SK-N-SH (cell line): ENCODE results near the gene PLEK2. TPM values are rescaled to one million over a fixed set of nuclear protein-coding genes. Genes with fewer than 3 reads are reported as not detected.
"Not testable (repeated sequence)": the region's sequence is repeated elsewhere in the genome, so short reads cannot be mapped to it uniquely, and the experiment has no call there.

ENCODE experiments used
- CTCF ChIA-PET: fragments of 300-600, 350-600 bp; formaldehyde crosslinking; extraction: SDS; loops from one replicate; lab custom pipeline; 2021; lab: Yijun Ruan, JAX
- POLR2A ChIA-PET: fragments of 350-600 bp; sonication (Branson Sonifier 250); formaldehyde crosslinking; extraction: SDS; loops from one replicate; lab custom pipeline; 2020; ENCODE audit warnings: antibody characterized with exemption, inconsistent platforms; lab: Yijun Ruan, JAX
- DNase-seq: peaks from one replicate; pipeline ENCODE4 v3.0.0; 2012
- H2AFZ ChIP-seq: fragments of 200-600 bp; sonication (generic); 2 replicates; pipeline ENCODE4 v1.8.1; 2016; ENCODE audit warnings: antibody characterized with exemption, mild to moderate bottlenecking, low read depth
- H3F3A ChIP-seq: fragments of 200-600 bp; sonication (generic); replicated peaks from 2 replicates; pipeline ENCODE3; 2016; ENCODE audit warnings: antibody characterized with exemption, mild to moderate bottlenecking; ENCODE audit not compliant: insufficient read depth
- H3K27ac ChIP-seq, 2 experiments: fragments of 200-500 bp in 1 of 2; fragments of 200-600 bp in 1 of 2; sonication (Bioruptor generic) in 1 of 2; sonication (generic), shearing (Covaris generic) in 1 of 2; 2 replicates each; pipeline versions ENCODE4 v1.5.1 to v1.6.1; 2014 to 2016; ENCODE audit warnings: low read depth in 2 of 2, inconsistent platforms in 1 of 2, low read length in 1 of 2, mild to moderate bottlenecking in 1 of 2, mixed read lengths in 1 of 2
- H3K27me3 ChIP-seq: fragments of 200-600 bp; sonication (generic), shearing (Covaris generic); 2 replicates; pipeline ENCODE4 v1.6.1; 2016; ENCODE audit warnings: mixed run types; ENCODE audit not compliant: insufficient read depth
- H3K36me3 ChIP-seq, 2 experiments: fragments of 200-500 bp in 1 of 2; fragments of 200-600 bp in 1 of 2; sonication (Bioruptor generic) in 1 of 2; sonication (generic) in 1 of 2; replicated peaks in 1 of 2; 2 replicates each; pipeline versions ENCODE3 to v1.5.1; 2014 to 2016; ENCODE audit warnings: low read length in 1 of 2, mild to moderate bottlenecking in 1 of 2; ENCODE audit not compliant: insufficient read depth in 2 of 2, control insufficient read depth in 1 of 2
- H3K4me1 ChIP-seq, 2 experiments: fragments of 200-500 bp in 1 of 2; fragments of 200-600 bp in 1 of 2; sonication (Bioruptor generic) in 1 of 2; sonication (generic), shearing (Covaris generic) in 1 of 2; 2 replicates each; pipeline versions ENCODE4 v1.5.1 to v1.6.1; 2014 to 2016; ENCODE audit warnings: low read depth in 1 of 2, low read length in 1 of 2, mixed run types in 1 of 2; ENCODE audit not compliant: insufficient read depth in 2 of 2, control insufficient read depth in 1 of 2
- H3K4me2 ChIP-seq: fragments of 200-600 bp; sonication (generic), shearing (Covaris generic); 2 replicates; pipeline ENCODE4 v1.6.1; 2017; ENCODE audit warnings: mixed run types
- H3K4me3 ChIP-seq, 2 experiments: fragments of 200-500 bp in 1 of 2; fragments of 200-600 bp in 1 of 2; sonication (Bioruptor generic) in 1 of 2; sonication (generic), shearing (Covaris generic) in 1 of 2; 2 replicates each; pipeline versions ENCODE4 v1.5.1 to v1.8.1; 2014 to 2016; ENCODE audit warnings: low read depth in 2 of 2, inconsistent platforms in 1 of 2, low read length in 1 of 2, mild to moderate bottlenecking in 1 of 2, mixed read lengths in 1 of 2, moderate library complexity in 1 of 2
- H3K79me2 ChIP-seq: fragments of 200-600 bp; sonication (generic); 2 replicates; pipeline ENCODE4 v1.8.1; 2017; ENCODE audit warnings: mild to moderate bottlenecking; ENCODE audit not compliant: insufficient read depth
- H3K9ac ChIP-seq: fragments of 200-600 bp; sonication (generic); 2 replicates; pipeline ENCODE4 v1.6.1; 2017; ENCODE audit warnings: mixed run types
- H3K9me2 ChIP-seq: fragments of 200-600 bp; sonication (generic); 2 replicates; pipeline ENCODE4 v1.6.1; 2017; ENCODE audit warnings: mixed run types
- H3K9me3 ChIP-seq: fragments of 200-600 bp; sonication (generic); 2 replicates; pipeline ENCODE4 v1.6.1; 2017; ENCODE audit warnings: mixed run types, mild to moderate bottlenecking, moderate library complexity
- H4K20me1 ChIP-seq: fragments of 200-600 bp; sonication (generic); 2 replicates; pipeline ENCODE4 v1.6.1; 2017; ENCODE audit warnings: mild to moderate bottlenecking, mixed run types; ENCODE audit not compliant: insufficient read depth
- EP300 ChIP-seq, 2 experiments: IDR thresholded peaks; 2 replicates each; pipeline versions ENCODE4 v1.4.0 to v1.6.1; 2012; ENCODE audit warnings: borderline replicate concordance in 1 of 2, low read depth in 1 of 2, low read length in 1 of 2
- EZH2phosphoT487 ChIP-seq: fragments of 200-600 bp; sonication (generic); IDR thresholded peaks from 2 replicates; pipeline ENCODE4 v1.6.1; 2017; ENCODE audit warnings: low read depth, mixed run types, mild to moderate bottlenecking, antibody characterized with exemption, moderate library complexity, borderline replicate concordance
- FOSL2 ChIP-seq: IDR thresholded peaks from 2 replicates; pipeline ENCODE4 v1.4.0; 2012; ENCODE audit warnings: low read depth, mild to moderate bottlenecking, moderate library complexity, borderline replicate concordance
- FOXM1 ChIP-seq: IDR thresholded peaks from 2 replicates; pipeline ENCODE4 v1.4.0; 2012; ENCODE audit warnings: low read depth, mild to moderate bottlenecking
- GABPA ChIP-seq: IDR thresholded peaks from 2 replicates; pipeline ENCODE4 v1.4.0; 2012; ENCODE audit warnings: low read depth, mild to moderate bottlenecking
- GATA2 ChIP-seq: sonication (generic); formaldehyde crosslinking; IDR thresholded peaks from 2 replicates; pipeline ENCODE4 v1.5.0; 2020; ENCODE audit warnings: mild to moderate bottlenecking, missing genetic modification reagents
- JUND ChIP-seq: IDR thresholded peaks from 2 replicates; pipeline ENCODE4 v1.4.0; 2012
- MEF2A ChIP-seq: IDR thresholded peaks from 2 replicates; pipeline ENCODE4 v1.4.0; 2012; ENCODE audit warnings: low read depth, borderline replicate concordance
- MXI1 ChIP-seq: IDR thresholded peaks from 2 replicates; pipeline ENCODE4 v1.6.1; 2012; ENCODE audit warnings: mild to moderate bottlenecking, low read depth, low read length, improper control_type of control experiment
- PBX3 ChIP-seq: IDR thresholded peaks from 2 replicates; pipeline ENCODE4; 2012
- RAD21 ChIP-seq: IDR thresholded peaks from 2 replicates; pipeline ENCODE4 v1.6.1; 2012; ENCODE audit warnings: mild to moderate bottlenecking, low read length
- RCOR1 ChIP-seq: fragments of 150-350 bp; IDR thresholded peaks from 2 replicates; pipeline ENCODE4 v1.6.1; 2017; ENCODE audit warnings: antibody characterized with exemption, low read length
- REST ChIP-seq: IDR thresholded peaks from 2 replicates; pipeline ENCODE4 v1.6.1; 2012; ENCODE audit warnings: mild to moderate bottlenecking, low read depth, low read length, moderate library complexity
- SIN3A ChIP-seq: IDR thresholded peaks from 2 replicates; pipeline ENCODE4 v1.6.1; 2012; ENCODE audit warnings: low read depth, mild to moderate bottlenecking, low read length, moderate library complexity, borderline replicate concordance
- TAF1 ChIP-seq: IDR thresholded peaks from 2 replicates; pipeline ENCODE4 v1.6.1; 2012; ENCODE audit warnings: low read depth, mild to moderate bottlenecking, low read length, moderate library complexity, borderline replicate concordance
- USF1 ChIP-seq: IDR thresholded peaks from 2 replicates; pipeline ENCODE4 v1.4.0; 2012; ENCODE audit warnings: low read depth, borderline replicate concordance
- WGBS: methylation state at CpG from one replicate; pipeline ENCODE4 v1.1.6; 2017; ENCODE audit warnings: low lambda C conversion rate; 5-methylcytosine and 5-hydroxymethylcytosine counted together
- polyA plus RNA-seq, 3 experiments: library from polyadenylated mRNA; depleted of rRNA; stranded (reverse); fragments of >200 nt; gene quantifications; 2 replicates each; pipeline ENCODE4 v1.2.3, GENCODE V29; 2012
- TF ChIP-seq, protein P1 (sequence below): IDR thresholded peaks from 2 replicates; pipeline ENCODE4 v1.4.0; 2012; ENCODE audit warnings: low read depth
- TF ChIP-seq, protein P2 (sequence below): fragments of 150-350 bp; IDR thresholded peaks from 2 replicates; pipeline ENCODE4 v1.6.1; 2016; ENCODE audit warnings: mild to moderate bottlenecking, low read depth, low read length

The PLEK2 gene
- polyA plus RNA-seq, 1 of the 3 experiments (the other 2 are of a cell fraction) = 0.56 TPM

- TF ChIP-seq, protein P1, sequence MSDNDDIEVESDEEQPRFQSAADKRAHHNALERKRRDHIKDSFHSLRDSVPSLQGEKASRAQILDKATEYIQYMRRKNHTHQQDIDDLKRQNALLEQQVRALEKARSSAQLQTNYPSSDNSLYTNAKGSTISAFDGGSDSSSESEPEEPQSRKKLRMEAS = no peak
- no peak for TF ChIP-seq SIN3A
- TF ChIP-seq, protein P2, sequence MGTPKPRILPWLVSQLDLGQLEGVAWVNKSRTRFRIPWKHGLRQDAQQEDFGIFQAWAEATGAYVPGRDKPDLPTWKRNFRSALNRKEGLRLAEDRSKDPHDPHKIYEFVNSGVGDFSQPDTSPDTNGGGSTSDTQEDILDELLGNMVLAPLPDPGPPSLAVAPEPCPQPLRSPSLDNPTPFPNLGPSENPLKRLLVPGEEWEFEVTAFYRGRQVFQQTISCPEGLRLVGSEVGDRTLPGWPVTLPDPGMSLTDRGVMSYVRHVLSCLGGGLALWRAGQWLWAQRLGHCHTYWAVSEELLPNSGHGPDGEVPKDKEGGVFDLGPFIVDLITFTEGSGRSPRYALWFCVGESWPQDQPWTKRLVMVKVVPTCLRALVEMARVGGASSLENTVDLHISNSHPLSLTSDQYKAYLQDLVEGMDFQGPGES = no peak
- TF ChIP-seq GATA2 (CRISPR knock-in tag) = no peak
- TF ChIP-seq FOSL2 = no peak
These were observed 4.8 kb upstream of the PLEK2 start (continued) for GRCh38 chr14:67416810-67417209.

GRCh38 chr14:67416085-67416484, 4.1 kb upstream of the PLEK2 start:
- Histone ChIP-seq H3K4me2 (no peak overlapping the region), H3K4me3 (no peak overlapping the region), H4K20me1 (no peaks in the 10 kb centered on the region), H2AFZ (no peak overlapping the region), H3K9me3 (no peaks in the 10 kb centered on the region), H3K27ac (no peak overlapping the region), H3K27me3 (no peaks in the 10 kb centered on the region), H3K36me3 (no peaks in the 10 kb centered on the region), H3F3A (peaks cover 13% of the 10 kb centered on the region), H3K9ac (no peak overlapping the region), H3K9me2 (no peaks in the 10 kb centered on the region), H3K79me2 (no peaks in the 10 kb centered on the region), H3K4me1 (peaks cover 7 to 10% of the 10 kb centered on the region in 2 experiments; a peak in 1 of 4 replicates)
- no peak for DNase-seq
- WGBS = 80% methylated on average over 8 of the region's 8 CpGs
- POLR2A ChIA-PET = no interaction called here
- no peak for TF ChIP-seq USF1
- TF ChIP-seq MEF2A = no peak
- TF ChIP-seq GABPA = no peak
- no peak for TF ChIP-seq RAD21
- TF ChIP-seq GATA2 (CRISPR knock-in tag) = no peak
- no peak for TF ChIP-seq JUND
- TF ChIP-seq TAF1 = no peak
- TF ChIP-seq RCOR1 = no peak
- no peak for TF ChIP-seq MXI1
- no peak for TF ChIP-seq EZH2phosphoT487
- TF ChIP-seq EP300 (IDR thresholded peaks at IDR 0.05; ENCODE audit: borderline replicate concordance in 1 of 2, low read depth in 1 of 2, low read length in 1 of 2) = no peak
- TF ChIP-seq FOXM1 = no peak
- TF ChIP-seq REST = no peak
- no peak for TF ChIP-seq PBX3
- CTCF ChIA-PET = interaction anchor here (1.0 to 2.4 kb wide), 4 partner anchors 11 to 288 kb away, joined by 3 to 18 read pairs (median 4); no protein-coding TSS in a partner anchor

GRCh38 chr14:67415610-67416009, 3.6 kb upstream of the PLEK2 start:
- H3K4me2 ChIP-seq, H4K20me1 ChIP-seq, H3K27me3 ChIP-seq, H3K79me2 ChIP-seq, H3K9me3 ChIP-seq, H3K9ac ChIP-seq, H3K9me2 ChIP-seq, POLR2A ChIA-PET, H2AFZ ChIP-seq, H3K36me3 ChIP-seq, DNase-seq, H3K4me3 ChIP-seq, H3K27ac ChIP-seq: not testable (repeated sequence)
- CTCF ChIA-PET = interaction anchor here (0.9 to 2.4 kb wide), 4 partner anchors 12 to 289 kb away, joined by 3 to 18 read pairs (median 4); no protein-coding TSS in a partner anchor
- Histone ChIP-seq H3F3A (peaks cover 13% of the 10 kb centered on the region), H3K4me1 (peaks cover 7 to 10% of the 10 kb centered on the region in 2 experiments; a peak in 1 of 4 replicates)
- WGBS = 97% methylated on average over 5 of the region's 5 CpGs
